HCT116 (cell line): ENCODE measurements around the gene NABP1.

Experiments used
- CTCF ChIP-seq, 3 experiments: fragments of 200-600 bp in 1 of 3; sonication (generic) in 1 of 3; IDR thresholded peaks in 2 of 3; conservative IDR thresholded peaks in 1 of 3; 2 replicates each; pipeline ENCODE4 v1.5.1; 2012 to 2017; ENCODE audit warnings: low read depth in 2 of 3, low read length in 2 of 3, antibody characterized with exemption in 1 of 3, borderline replicate concordance in 1 of 3, control low read depth in 1 of 3, mild to moderate bottlenecking in 1 of 3, mixed read lengths in 1 of 3, mixed run types in 1 of 3, moderate library complexity in 1 of 3; ENCODE audit not compliant: insufficient read depth in 1 of 3
- POLR2A ChIP-seq: IDR thresholded peaks from 2 replicates; pipeline ENCODE4 v1.7.0; 2011; ENCODE audit warnings: borderline replicate concordance; ENCODE audit not compliant: insufficient read depth, insufficient read length; ENCODE audit errors: extremely low read depth
- POLR2AphosphoS5 ChIP-seq: IDR thresholded peaks from 2 replicates; pipeline ENCODE4 v1.6.1; 2011; ENCODE audit warnings: mild to moderate bottlenecking, low read depth, low read length, moderate library complexity

GRCh38 chr2:191724015-191724414 lies 46.1 kb downstream of the NABP1 start:
- TF ChIP-seq POLR2A: no peak
- no peak for TF ChIP-seq POLR2AphosphoS5
- no peak for TF ChIP-seq CTCF (IDR thresholded peaks at IDR 0.05 in 2 of 3, conservative IDR thresholded peaks at IDR 0.05 in 1 of 3; ENCODE audit: borderline replicate concordance in 1 of 3, insufficient read depth in 1 of 3, low read depth in 2 of 3, low read length in 2 of 3)
